Neuron (in vitro differentiated cells): ENCODE data around the gene FAM83E.
"Not testable (repeated sequence)": the region's sequence is repeated elsewhere in the genome, so short reads cannot be mapped to it uniquely, and the experiment has no call there.

Experiments
- H2AFZ ChIP-seq: one replicate; pipeline ENCODE4 v1.6.1; 2013; ENCODE audit warnings: low read depth, mild to moderate bottlenecking, inconsistent platforms, low read length, moderate library complexity
- H3K27me3 ChIP-seq: one replicate; pipeline ENCODE4 v1.6.1; 2013; ENCODE audit warnings: low read length; ENCODE audit not compliant: insufficient read depth
- H3K36me3 ChIP-seq: one replicate; pipeline ENCODE4 v1.6.1; 2013; ENCODE audit warnings: low read length; ENCODE audit not compliant: insufficient read depth
- H3K4me1 ChIP-seq: one replicate; pipeline ENCODE4 v1.6.1; 2013; ENCODE audit warnings: low read length; ENCODE audit not compliant: insufficient read depth
- H3K4me3 ChIP-seq: 2 replicates; pipeline ENCODE4 v1.5.1; 2013; ENCODE audit warnings: mild to moderate bottlenecking, low read length, moderate library complexity
- H3K9me3 ChIP-seq: one replicate; pipeline ENCODE4 v1.6.1; 2013; ENCODE audit warnings: low read length

Gene FAM83E

GRCh38 chr19:48614436-48615230, at the start of gene FAM83E:
FAM83E (minus strand) TSS chr19:48615076; CDS start chr19:48613372, 1,704 bp downstream.
- no peak within 1 kb of the TSS for H2AFZ ChIP-seq
- H3K36me3 ChIP-seq: peaks cover 30% of the 10 kb centered on the region
- H3K9me3 ChIP-seq: no peaks in the 10 kb centered on the region
- peaks cover 19% of the 10 kb centered on the region for H3K4me1 ChIP-seq
- no peaks in the 10 kb centered on the region for H3K27me3 ChIP-seq
- H3K4me3 ChIP-seq: no peak within 1 kb of the TSS

- Histone ChIP-seq H3K27me3 (no peaks in the 10 kb centered on the region), H3K36me3 (no peaks in the 10 kb centered on the region), H2AFZ (no peak overlapping the region), H3K9me3 (no peaks in the 10 kb centered on the region), H3K4me3 (no peak overlapping the region), H3K4me1 (no peaks in the 10 kb centered on the region)
Measured at GRCh38 chr19:48664476-48664875, 49.6 kb upstream of the FAM83E start.

GRCh38 chr19:48663667-48664066, 48.8 kb upstream of the FAM83E start:
- Histone ChIP-seq H2AFZ (no peak overlapping the region), H3K9me3 (no peaks in the 10 kb centered on the region), H3K4me3 (no peak overlapping the region), H3K27me3 (no peaks in the 10 kb centered on the region), H3K36me3 (no peaks in the 10 kb centered on the region), H3K4me1 (no peaks in the 10 kb centered on the region)

- H3K27me3 ChIP-seq: no peaks in the 10 kb centered on the region
- H3K4me1 ChIP-seq: peaks cover 6% of the 10 kb centered on the region
- H3K36me3 ChIP-seq: no peaks in the 10 kb centered on the region
- H3K9me3 ChIP-seq: no peaks in the 10 kb centered on the region
- H3K4me3 ChIP-seq: no peak overlapping the region
- H2AFZ ChIP-seq: no peak overlapping the region
Measured at GRCh38 chr19:48661711-48662090, 46.8 kb upstream of the FAM83E start.

GRCh38 chr19:48660852-48661710, 46.2 kb upstream of the FAM83E start:
- Histone ChIP-seq H2AFZ (no peak overlapping the region), H3K36me3 (no peaks in the 10 kb centered on the region), H3K9me3 (no peaks in the 10 kb centered on the region), H3K27me3 (no peaks in the 10 kb centered on the region), H3K4me3 (no peak overlapping the region), H3K4me1 (peaks cover 6% of the 10 kb centered on the region)

GRCh38 chr19:48659768-48660167, 44.9 kb upstream of the FAM83E start:
- no peaks in the 10 kb centered on the region for H3K9me3 ChIP-seq
- H3K4me3 ChIP-seq: no peak overlapping the region
- H3K4me1 ChIP-seq: peaks cover 6% of the 10 kb centered on the region
- no peak overlapping the region for H2AFZ ChIP-seq
- no peaks in the 10 kb centered on the region for H3K27me3 ChIP-seq
- H3K36me3 ChIP-seq: no peaks in the 10 kb centered on the region

- Histone ChIP-seq H2AFZ (no peak overlapping the region), H3K4me3 (no peak overlapping the region), H3K4me1 (peaks cover 6% of the 10 kb centered on the region), H3K36me3 (no peaks in the 10 kb centered on the region), H3K27me3 (no peaks in the 10 kb centered on the region), H3K9me3 (no peaks in the 10 kb centered on the region)
Measured at GRCh38 chr19:48658483-48658882, 43.6 kb upstream of the FAM83E start.

GRCh38 chr19:48657828-48658227, 43.0 kb upstream of the FAM83E start:
- not testable (repeated sequence) for H3K9me3 ChIP-seq, H2AFZ ChIP-seq, H3K36me3 ChIP-seq, H3K27me3 ChIP-seq, H3K4me3 ChIP-seq, H3K4me1 ChIP-seq

GRCh38 chr19:48656840-48657474, 42.1 kb upstream of the FAM83E start:
- peaks cover 6% of the 10 kb centered on the region for H3K4me1 ChIP-seq
- no peak overlapping the region for H3K4me3 ChIP-seq
- H3K27me3 ChIP-seq: no peaks in the 10 kb centered on the region
- H2AFZ ChIP-seq: no peak overlapping the region
- H3K36me3 ChIP-seq: no peaks in the 10 kb centered on the region
- H3K9me3 ChIP-seq: no peaks in the 10 kb centered on the region

- Histone ChIP-seq H3K9me3 (no peaks in the 10 kb centered on the region), H3K4me1 (peaks cover 6% of the 10 kb centered on the region), H2AFZ (no peak overlapping the region), H3K4me3 (no peak overlapping the region), H3K27me3 (no peaks in the 10 kb centered on the region), H3K36me3 (no peaks in the 10 kb centered on the region)
Measured at GRCh38 chr19:48654299-48655059, 39.6 kb upstream of the FAM83E start.

- H3K27me3 ChIP-seq: no peaks in the 10 kb centered on the region
- no peaks in the 10 kb centered on the region for H3K36me3 ChIP-seq
- no peak overlapping the region for H3K4me3 ChIP-seq
- H2AFZ ChIP-seq: no peak overlapping the region
- no peaks in the 10 kb centered on the region for H3K4me1 ChIP-seq
- H3K9me3 ChIP-seq: no peaks in the 10 kb centered on the region
Measured at GRCh38 chr19:48651683-48652048, 36.8 kb upstream of the FAM83E start.

- peaks cover under 1% of the 10 kb centered on the region for H3K4me1 ChIP-seq
- no peak overlapping the region for H3K4me3 ChIP-seq
- no peak overlapping the region for H2AFZ ChIP-seq
- no peaks in the 10 kb centered on the region for H3K27me3 ChIP-seq
- no peaks in the 10 kb centered on the region for H3K36me3 ChIP-seq
- H3K9me3 ChIP-seq: no peaks in the 10 kb centered on the region
Measured at GRCh38 chr19:48650974-48651682, 36.3 kb upstream of the FAM83E start.
